Upper lobe of left lung (tissue), 4 donors: ENCODE measurements around the gene IFITM2.

Experiments used
- CTCF ChIP-seq, 6 experiments: fragments of 450-650 bp in 4 of 6; fragments of 200-600 bp in 2 of 6; sonication (generic) in 2 of 6; IDR thresholded peaks; one replicate each; pipeline ENCODE4 v1.5.1; 2016 to 2019; ENCODE audit warnings: antibody characterized with exemption in 6 of 6
- EP300 ChIP-seq, 4 donors: sonication (generic); formaldehyde crosslinking; IDR thresholded peaks; one replicate each; pipeline ENCODE4 v1.5.1; 2017; ENCODE audit warnings: antibody characterized with exemption in 4 of 4, control low read depth in 2 of 4
- POLR2A ChIP-seq, 4 donors: fragments of 450-650 bp; IDR thresholded peaks; one replicate each; pipeline ENCODE4 v1.5.1; 2016 to 2017; ENCODE audit warnings: antibody characterized with exemption in 4 of 4, mild to moderate bottlenecking in 2 of 4
- POLR2AphosphoS5 ChIP-seq, 2 donors: sonication (generic); formaldehyde crosslinking; IDR thresholded peaks; one replicate each; pipeline ENCODE4 v1.5.1; 2017; ENCODE audit warnings: antibody characterized with exemption in 2 of 2

GRCh38 chr11:313787-314553, 6.4 kb downstream of the IFITM2 start, which contains the start of gene IFITM1:
- TF ChIP-seq CTCF (IDR thresholded peaks at IDR 0.05) (peak in 2 of 6 experiments; percentile 7 to 35), POLR2A (IDR thresholded peaks at IDR 0.05) (peak in 3 of 4 donors; percentile 28 to 83 (median 67)), EP300 (IDR thresholded peaks at IDR 0.05) (no peak), POLR2AphosphoS5 (IDR thresholded peaks at IDR 0.05) (peak; percentile 65 to 81)
